ENCODE results near the gene RPS4Y2. TPM values are rescaled to one million over a fixed set of nuclear protein-coding genes. Genes with fewer than 3 reads are reported as not detected.

The RPS4Y2 gene
- total and polyA plus RNA-seq, 2 donors (not counting 1 experiment from before 2014, with no cell fraction given) = 0.49 TPM; not detected in 1

DNA sequence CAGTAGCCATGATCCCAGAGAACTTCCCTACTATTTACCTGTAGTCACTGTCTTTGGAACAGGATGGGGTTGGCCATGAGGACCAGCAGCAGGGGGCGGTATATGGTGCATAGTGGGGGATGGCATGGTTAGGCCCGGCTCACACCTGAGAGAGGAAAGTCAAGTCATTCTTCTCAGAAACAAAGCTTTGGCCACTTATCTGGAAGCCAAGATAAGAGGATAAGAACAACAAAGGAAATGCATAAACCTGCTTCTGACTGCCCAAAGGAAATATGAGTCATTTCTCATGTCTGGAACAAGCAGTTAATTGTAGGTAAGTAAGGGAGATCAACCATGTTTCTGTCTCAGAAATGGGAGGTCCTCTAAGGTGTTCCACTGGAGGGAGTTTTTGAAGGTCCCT is 10.8 kb upstream of the RPS4Y2 start:
- peak overlapping the region; percentile 37 for H3K27ac Mint-ChIP-seq
- CTCF ChIA-PET = interaction anchor here (0.6 to 1.3 kb wide), 2 partner anchors 223 to 515 kb away, joined by 3 to 8 read pairs; no protein-coding TSS in a partner anchor
- intact Hi-C loops (cut with micrococcal nuclease) = no loop called here
- H2AFZ ChIP-seq (ENCODE audit: insufficient read depth, low read depth, low read length, poor library complexity, severe bottlenecking) = no peak overlapping the region
- H3K27me3 Mint-ChIP-seq = no peaks in the 10 kb centered on the region
- no peaks in the 10 kb centered on the region for H3K36me3 ChIP-seq (replicated peaks in 1 of 2; ENCODE audit: control extremely low read depth in 1 of 2, control insufficient read depth in 1 of 2, extremely low read depth in 1 of 2, insufficient read depth in 2 of 2, low read length in 1 of 2)
- DNase-seq (no peak), ATAC-seq (ENCODE audit: low read depth) (no peak)
- no peaks in the 10 kb centered on the region for H3K9me3 Mint-ChIP-seq (ENCODE audit: insufficient read depth)
- no peaks in the 10 kb centered on the region for H3K9me3 ChIP-seq (ENCODE audit: control extremely low read depth in 1 of 3, control insufficient read depth in 2 of 3, insufficient read depth in 1 of 3, low read length in 2 of 3)
- no peak for TF ChIP-seq EZH2 (IDR thresholded peaks at IDR 0.05; ENCODE audit: borderline replicate concordance, insufficient read depth, low read depth, low read length, poor library complexity, severe bottlenecking)
- TF ChIP-seq, protein P1, sequence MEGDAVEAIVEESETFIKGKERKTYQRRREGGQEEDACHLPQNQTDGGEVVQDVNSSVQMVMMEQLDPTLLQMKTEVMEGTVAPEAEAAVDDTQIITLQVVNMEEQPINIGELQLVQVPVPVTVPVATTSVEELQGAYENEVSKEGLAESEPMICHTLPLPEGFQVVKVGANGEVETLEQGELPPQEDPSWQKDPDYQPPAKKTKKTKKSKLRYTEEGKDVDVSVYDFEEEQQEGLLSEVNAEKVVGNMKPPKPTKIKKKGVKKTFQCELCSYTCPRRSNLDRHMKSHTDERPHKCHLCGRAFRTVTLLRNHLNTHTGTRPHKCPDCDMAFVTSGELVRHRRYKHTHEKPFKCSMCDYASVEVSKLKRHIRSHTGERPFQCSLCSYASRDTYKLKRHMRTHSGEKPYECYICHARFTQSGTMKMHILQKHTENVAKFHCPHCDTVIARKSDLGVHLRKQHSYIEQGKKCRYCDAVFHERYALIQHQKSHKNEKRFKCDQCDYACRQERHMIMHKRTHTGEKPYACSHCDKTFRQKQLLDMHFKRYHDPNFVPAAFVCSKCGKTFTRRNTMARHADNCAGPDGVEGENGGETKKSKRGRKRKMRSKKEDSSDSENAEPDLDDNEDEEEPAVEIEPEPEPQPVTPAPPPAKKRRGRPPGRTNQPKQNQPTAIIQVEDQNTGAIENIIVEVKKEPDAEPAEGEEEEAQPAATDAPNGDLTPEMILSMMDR (IDR thresholded peaks at IDR 0.05) = no peak
- WGBS (ENCODE audit: insufficient coverage) = no CpG with 5 or more reads among the region's 2 CpGs
- H4K20me1 ChIP-seq (ENCODE audit: control insufficient read depth, insufficient read depth, low read length, poor library complexity, severe bottlenecking) = no peaks in the 10 kb centered on the region
- H3K27me3 ChIP-seq (replicated peaks in 1 of 4; ENCODE audit: control extremely low read depth in 1 of 4, control insufficient read depth in 3 of 4, insufficient read depth in 4 of 4, low read length in 3 of 4) = no peaks in the 10 kb centered on the region
- no peak overlapping the region for H3K9ac ChIP-seq (ENCODE audit: low read length)
- H3K79me2 ChIP-seq (ENCODE audit: control insufficient read depth, insufficient read depth, low read length) = no peaks in the 10 kb centered on the region
- peaks cover 0 to 32% of the 10 kb centered on the region in 2 donors for H3K4me1 ChIP-seq (ENCODE audit: control insufficient read depth in 2 of 2, insufficient read depth in 2 of 2, low read length in 2 of 2)
- H3K4me3 Mint-ChIP-seq = peak overlapping the region; percentile 5
- H3K4me1 Mint-ChIP-seq = peaks cover 46% of the 10 kb centered on the region
- POLR2A ChIA-PET = no interaction called here
- H3K27ac ChIP-seq (ENCODE audit: low read length in 2 of 2) = no peak overlapping the region
- H3K4me2 ChIP-seq (replicated peaks; ENCODE audit: low read depth, low read length, poor library complexity, severe bottlenecking) = no peak overlapping the region
- no peak overlapping the region for H3K4me3 ChIP-seq (ENCODE audit: control extremely low read depth in 1 of 5, extremely low read depth in 1 of 5, insufficient read depth in 1 of 5, low read depth in 2 of 5, low read length in 4 of 5)

DNA sequence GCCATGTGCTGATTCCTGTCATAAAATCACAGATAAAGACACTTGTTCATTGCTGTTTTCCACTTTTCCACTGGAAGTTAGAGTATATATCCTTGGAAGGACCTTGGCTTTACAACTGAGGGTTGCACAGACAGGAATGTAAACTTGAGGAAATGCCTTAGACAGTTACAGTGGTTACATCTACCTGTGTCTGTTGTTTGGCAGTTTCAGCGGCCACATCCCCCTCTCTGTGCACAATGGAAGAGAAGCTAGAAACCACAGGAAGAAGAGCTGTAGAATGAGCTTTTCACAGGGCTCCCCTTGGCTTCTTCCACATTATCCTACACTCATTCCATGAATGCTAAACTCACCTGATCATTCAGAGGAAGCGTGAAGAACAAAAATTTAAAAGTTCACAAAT is 9.0 kb upstream of the RPS4Y2 start:
- ATAC-seq (ENCODE audit: low read depth) (no peak), DNase-seq (no peak)
- intact Hi-C loops (cut with micrococcal nuclease) = no loop called here
- Histone ChIP-seq H3K36me3 (replicated peaks in 1 of 2; ENCODE audit: control extremely low read depth in 1 of 2, control insufficient read depth in 1 of 2, extremely low read depth in 1 of 2, insufficient read depth in 2 of 2, low read length in 1 of 2) (no peaks in the 10 kb centered on the region), H3K27me3 (replicated peaks in 1 of 4; ENCODE audit: control extremely low read depth in 1 of 4, control insufficient read depth in 3 of 4, insufficient read depth in 4 of 4, low read length in 3 of 4) (no peaks in the 10 kb centered on the region), H3K4me3 (ENCODE audit: control extremely low read depth in 1 of 5, extremely low read depth in 1 of 5, insufficient read depth in 1 of 5, low read depth in 2 of 5, low read length in 4 of 5) (no peak overlapping the region), H3K4me2 (replicated peaks; ENCODE audit: low read depth, low read length, poor library complexity, severe bottlenecking) (no peak overlapping the region), H3K4me1 (ENCODE audit: control insufficient read depth in 2 of 2, insufficient read depth in 2 of 2, low read length in 2 of 2) (peaks cover 0 to 24% of the 10 kb centered on the region in 2 donors), H2AFZ (ENCODE audit: insufficient read depth, low read depth, low read length, poor library complexity, severe bottlenecking) (no peak overlapping the region), H3K9ac (ENCODE audit: low read length) (no peak overlapping the region), H3K27ac (ENCODE audit: low read length in 2 of 2) (peak overlapping the region in 1 of 2 donors; percentile 6), H3K79me2 (ENCODE audit: control insufficient read depth, insufficient read depth, low read length) (no peaks in the 10 kb centered on the region), H3K9me3 (ENCODE audit: control extremely low read depth in 1 of 3, control insufficient read depth in 2 of 3, insufficient read depth in 1 of 3, low read length in 2 of 3) (no peaks in the 10 kb centered on the region), H4K20me1 (ENCODE audit: control insufficient read depth, insufficient read depth, low read length, poor library complexity, severe bottlenecking) (no peaks in the 10 kb centered on the region)
- Mint-ChIP-seq H3K4me1 (peaks cover 42% of the 10 kb centered on the region), H3K27ac (peak overlapping the region; percentile 51), H3K27me3 (no peaks in the 10 kb centered on the region), H3K4me3 (no peak overlapping the region), H3K9me3 (ENCODE audit: insufficient read depth) (no peaks in the 10 kb centered on the region)
- no peak for TF ChIP-seq EZH2 (IDR thresholded peaks at IDR 0.05; ENCODE audit: borderline replicate concordance, insufficient read depth, low read depth, low read length, poor library complexity, severe bottlenecking)
- TF ChIP-seq, protein P1 (IDR thresholded peaks at IDR 0.05) = no peak
- ChIA-PET POLR2A (interaction anchor here (0.6 kb wide), 1 partner anchor 422 kb away, joined by 3 read pairs; no protein-coding TSS in a partner anchor), CTCF (interaction anchor here (0.7 to 1.0 kb wide), 2 partner anchors 171 to 1022 kb away, joined by 3 to 4 read pairs; partner anchors contain the start of gene EIF1AY)
- WGBS (ENCODE audit: insufficient coverage) = no CpG with 5 or more reads among the region's 2 CpGs
